HepG2 (cell line): ENCODE measurements around the gene RCCD1. TPM values are rescaled to one million over a fixed set of nuclear protein-coding genes. Genes with fewer than 3 reads are reported as not detected.
A peak's percentile ranks its signal among the peaks of the same experiment; 100 is the strongest.

Source experiments
- ATAC-seq: fragments of 200-7000 bp; cut with Tn5 transposase; 3 replicates; pipeline ENCODE4 v1.9.1; 2020; ENCODE audit warnings: mild to moderate bottlenecking, moderate library complexity
- BruUV-seq: library from RNA; stranded (reverse); fragments of 400-500 nt; replicated peaks from 2 replicates; lab custom pipeline; 2021; lab: Mats Ljungman, UMichigan
- CTCF ChIA-PET: fragments of 300-600 bp; formaldehyde crosslinking; extraction: SDS; loops from one replicate; lab custom pipeline; 2021; ENCODE audit warnings: low total read pairs, inconsistent platforms, low intra/inter-chr PET ratio; lab: Yijun Ruan, JAX
- POLR2A ChIA-PET: fragments of 350-600 bp; sonication (Branson Sonifier 250); formaldehyde crosslinking; loops from one replicate; lab custom pipeline; 2020; ENCODE audit warnings: antibody characterized with exemption, inconsistent platforms; lab: Yijun Ruan, JAX
- DNase-seq: peaks from one replicate; pipeline ENCODE4 v3.0.0-alpha.2; 2015; ENCODE audit warnings: low spot score
- FAIRE-seq: peaks from 3 replicates; lab custom pipeline; 2011; peaks lifted over from hg19 to GRCh38; lab: Jason Lieb, UNC
- H2AFZ ChIP-seq: one replicate; pipeline ENCODE4 v1.6.1; 2011; ENCODE audit warnings: low read length, inconsistent platforms
- H3K27ac ChIP-seq: fragments of 300-600 bp; 3 replicates; pipeline ENCODE4 v1.8.0; 2011; ENCODE audit warnings: mixed run types, mild to moderate bottlenecking, mixed read lengths, low read length, inconsistent platforms; ENCODE audit not compliant: insufficient read depth; ENCODE audit errors: extremely low read length
- H3K27me3 ChIP-seq, 2 experiments: fragments of 200-600 bp in 1 of 2; 2 replicates in 1 of 2; 3 replicates in 1 of 2; pipeline versions ENCODE4 v1.6.0 to v1.8.0; 2011; ENCODE audit warnings: low read length in 2 of 2, mild to moderate bottlenecking in 2 of 2, moderate library complexity in 2 of 2, inconsistent platforms in 1 of 2; ENCODE audit not compliant: insufficient read depth in 2 of 2, control insufficient read depth in 1 of 2
- H3K36me3 ChIP-seq, 2 experiments: fragments of 200-600 bp in 1 of 2; replicated peaks in 1 of 2; 2 replicates in 1 of 2; 3 replicates in 1 of 2; pipeline versions ENCODE4 v1.5.1 to v1.8.0; 2011; ENCODE audit warnings: low read length in 2 of 2, inconsistent platforms in 1 of 2; ENCODE audit not compliant: insufficient read depth in 2 of 2, control insufficient read depth in 1 of 2
- H3K4me1 ChIP-seq: 2 replicates; pipeline ENCODE4 v1.5.1; 2012; ENCODE audit warnings: low read length, inconsistent platforms; ENCODE audit not compliant: insufficient read depth
- H3K4me2 ChIP-seq: 2 replicates; pipeline ENCODE4 v1.6.0; 2011; ENCODE audit warnings: low read depth, low read length, inconsistent platforms
- H3K4me3 ChIP-seq, 3 experiments: fragments of 200-600 bp in 1 of 3; sonication (generic), shearing (Covaris generic) in 1 of 3; replicated peaks in 1 of 3; 2 replicates each; pipeline ENCODE4 v1.5.1; 2011 to 2016; ENCODE audit warnings: low read length in 3 of 3, inconsistent platforms in 2 of 3, low read depth in 2 of 3, mild to moderate bottlenecking in 2 of 3, control low read depth in 1 of 3, mixed read lengths in 1 of 3; ENCODE audit not compliant: insufficient read depth in 1 of 3
- H3K79me2 ChIP-seq: one replicate; pipeline ENCODE4 v1.6.1; 2011; ENCODE audit warnings: low read length, inconsistent platforms; ENCODE audit not compliant: insufficient read depth
- H3K9ac ChIP-seq: 2 replicates; pipeline ENCODE4 v1.6.0; 2011; ENCODE audit warnings: mild to moderate bottlenecking, low read depth, low read length, inconsistent platforms; ENCODE audit not compliant: insufficient read depth
- H3K9me3 ChIP-seq: 2 replicates; pipeline ENCODE4 v1.5.1; 2012; ENCODE audit warnings: mild to moderate bottlenecking, low read length
- H4K20me1 ChIP-seq: 2 replicates; pipeline ENCODE4 v1.6.0; 2011; ENCODE audit warnings: inconsistent platforms, mild to moderate bottlenecking, low read length, moderate library complexity; ENCODE audit not compliant: insufficient read depth
- ELF1 ChIP-seq: sonication (generic); formaldehyde crosslinking; IDR thresholded peaks from 2 replicates; pipeline ENCODE4 v1.4.0; 2020; ENCODE audit warnings: missing genetic modification reagents
- GPN1 ChIP-seq: sonication (generic); formaldehyde crosslinking; IDR thresholded peaks from 2 replicates; pipeline ENCODE4 v1.5.1; 2020; ENCODE audit warnings: missing genetic modification reagents, borderline replicate concordance
- RBFOX2 ChIP-seq: fragments of 200-400 bp; formaldehyde crosslinking; IDR thresholded peaks from 2 replicates; pipeline ENCODE4 v1.6.1; 2017; ENCODE audit warnings: low read depth, mild to moderate bottlenecking, low read length
- ZNF121 ChIP-seq: sonication (generic); formaldehyde crosslinking; IDR thresholded peaks from 2 replicates; pipeline ENCODE4 v1.5.0; 2020; ENCODE audit warnings: mild to moderate bottlenecking, missing genetic modification reagents
- ZNF670 ChIP-seq: sonication (generic); formaldehyde crosslinking; IDR thresholded peaks from 2 replicates; pipeline ENCODE4 v1.8.0; 2022; ENCODE audit warnings: mild to moderate bottlenecking, missing genetic modification reagents, borderline replicate concordance
- ZNF775 ChIP-seq: sonication (generic); formaldehyde crosslinking; IDR thresholded peaks from 2 replicates; pipeline ENCODE4 v1.4.0; 2020; ENCODE audit warnings: missing genetic modification reagents, mild to moderate bottlenecking, moderate library complexity, borderline replicate concordance
- WGBS: methylation state at CpG from one replicate; pipeline ENCODE4 v1.1.6; 2017; ENCODE audit warnings: low lambda C conversion rate; 5-methylcytosine and 5-hydroxymethylcytosine counted together
- in situ Hi-C: cut with HindIII; loops from 2 replicates; pipeline ENCODE4 v1.10.0; 2017; ENCODE audit warnings: low pct_unique_long_range_greater_than_20kb; ENCODE audit not compliant: extremely low pct_ligation_motif_present
- intact Hi-C: fragments of 100-400 bp; cut with micrococcal nuclease; formaldehyde crosslinking; loops from one replicate; pipeline ENCODE4 v1.10.0; 2022; ENCODE audit not compliant: unreplicated experiment
- polyA plus RNA-seq, 8 experiments: library from polyadenylated mRNA; depleted of rRNA in 3 of 8; stranded (reverse) in 7 of 8; unstranded in 1 of 8; fragments of >200 nt; fragmentation: Illumina TruSeq in 4 of 8; extraction: Trizol in 4 of 8; gene quantifications; 2 replicates each; pipeline versions ENCODE4 v1.2.1 to v1.2.3, GENCODE V29; 2011 to 2016; ENCODE audit warnings: low read depth in 4 of 8, missing spikeins in 1 of 8, mixed read lengths in 1 of 8; ENCODE audit not compliant: insufficient read depth in 1 of 8
- total RNA-seq, 5 experiments: library from RNA; depleted of rRNA; stranded (reverse); fragments of >200 nt; fragmentation: Illumina TruSeq; extraction: Trizol; gene quantifications; 2 replicates each; pipeline ENCODE4 v1.2.3, GENCODE V29; 2016; ENCODE audit warnings: low read depth in 1 of 5

The RCCD1 gene
- total and polyA plus RNA-seq, 2 of the 13 experiments (the other 11 are each of a cell fraction or from before 2014, with no cell fraction given), result 14.1 to 15.1 TPM

- no peak for TF ChIP-seq RBFOX2
- TF ChIP-seq GPN1 (CRISPR knock-in tag), result no peak
- TF ChIP-seq ZNF670 (CRISPR knock-in tag), result no peak
- no peak for TF ChIP-seq ZNF775 (CRISPR knock-in tag)
Measured at GRCh38 chr15:90946538-90946937, 8.1 kb upstream of the RCCD1 start (continued).

DNA sequence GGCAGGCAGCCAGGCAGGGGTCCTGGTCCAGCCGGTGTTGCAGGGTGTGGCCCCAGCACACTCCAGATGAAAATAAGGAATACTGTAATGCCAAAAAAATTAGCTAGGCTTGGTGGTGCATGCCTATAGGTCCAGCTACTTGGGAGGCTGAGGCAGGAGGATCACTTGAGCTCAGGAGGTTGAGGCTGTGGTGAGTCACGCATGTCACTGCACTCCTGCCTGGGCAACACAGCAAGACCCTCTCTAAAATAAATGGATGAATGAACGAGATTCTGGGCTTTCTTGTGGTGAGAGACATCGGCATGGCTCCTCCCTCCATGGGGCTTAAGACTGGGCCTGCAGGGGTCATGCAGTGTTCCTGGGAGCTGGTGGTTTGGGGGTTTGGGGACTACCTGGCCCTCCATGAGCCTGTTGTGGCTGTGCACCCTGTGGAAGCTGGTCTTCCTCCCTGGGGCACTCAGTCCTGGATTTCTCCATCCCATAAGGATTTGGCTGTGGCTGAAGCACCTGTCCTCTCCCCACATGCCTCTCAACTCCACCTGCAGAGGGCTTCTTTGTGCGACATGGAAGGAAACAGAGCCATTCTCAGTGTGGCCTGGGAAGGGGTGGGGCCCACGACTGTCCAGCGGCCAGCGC lies 7.6 kb upstream of the RCCD1 start:
- H3K4me1 ChIP-seq, result no peaks in the 10 kb centered on the region
- H3K4me2 ChIP-seq, result no peak overlapping the region
- in situ Hi-C loops, result loop anchor here (25.0 kb wide), 1 partner anchor 315 kb away; no protein-coding TSS in a partner anchor
- no peak overlapping the region for H3K4me3 ChIP-seq
- H3K79me2 ChIP-seq, result no peaks in the 10 kb centered on the region
- ChIA-PET POLR2A (no interaction called here), CTCF (no interaction called here)
- H3K36me3 ChIP-seq, result peaks cover 23 to 76% of the 10 kb centered on the region in 2 experiments; a peak in 4 of 5 replicates
- intact Hi-C loops, result no loop called here
- H3K27ac ChIP-seq, result no peak overlapping the region
- no peak for FAIRE-seq
- H3K9me3 ChIP-seq, result no peaks in the 10 kb centered on the region
- BruUV-seq, result no TSS peak
- no peak overlapping the region for H3K9ac ChIP-seq
- ATAC-seq, result peak; percentile 22; the same call in 2 of the 3 replicates
- 93% methylated on average over 8 of the region's 8 CpGs for WGBS
- no peak overlapping the region for H2AFZ ChIP-seq
- 0 out of 2 replicates have a peak, but pooled peaks have one; percentile 17 for TF ChIP-seq ZNF121 (CRISPR knock-in tag)
- TF ChIP-seq ELF1 (CRISPR knock-in tag), result no peak
- no peaks in the 10 kb centered on the region for H3K27me3 ChIP-seq
- no peak for DNase-seq
- H4K20me1 ChIP-seq, result no peaks in the 10 kb centered on the region
